GM18907 (cell line): ENCODE measurements around the gene KRT7.
"Not testable (repeated sequence)": the region's sequence is repeated elsewhere in the genome, so short reads cannot be mapped to it uniquely, and the experiment has no call there.

Experiments used
- ATAC-seq: cut with Tn5 transposase; IDR thresholded peaks from one replicate; pipeline ENCODE4 v1.9.1; 2021; ENCODE audit warnings: mild to moderate bottlenecking, moderate library complexity; ENCODE audit not compliant: unreplicated experiment

The KRT7 gene

GRCh38 chr12:52274521-52275120 lies 41.6 kb downstream of the KRT7 start, which contains the start of gene KRT86:
KRT86 (plus strand) TSS chr12:52274645; CDS start chr12:52301917, 27,272 bp downstream.
- ATAC-seq = no peak

- no peak for ATAC-seq
Observed at GRCh38 chr12:52275686-52276085, 42.6 kb downstream of the KRT7 start.

- ATAC-seq = no peak
Observed at GRCh38 chr12:52277486-52278245, 44.6 kb downstream of the KRT7 start.

GRCh38 chr12:52278575-52279421 lies 45.8 kb downstream of the KRT7 start:
- ATAC-seq = peak; percentile 69

- ATAC-seq = no peak
Observed at GRCh38 chr12:52279422-52280318, 46.6 kb downstream of the KRT7 start.

GRCh38 chr12:52280319-52280795 lies 47.3 kb downstream of the KRT7 start:
- ATAC-seq = no peak

- no peak for ATAC-seq
Observed at GRCh38 chr12:52280796-52281560, 47.9 kb downstream of the KRT7 start.

GRCh38 chr12:52284562-52285171 lies 51.6 kb downstream of the KRT7 start:
- no peak for ATAC-seq

- no peak for ATAC-seq
Observed at GRCh38 chr12:52285172-52285745, 52.2 kb downstream of the KRT7 start.

- ATAC-seq = no peak
Observed at GRCh38 chr12:52285851-52286530, 52.9 kb downstream of the KRT7 start.

GRCh38 chr12:52286857-52287785 lies 54.1 kb downstream of the KRT7 start:
- ATAC-seq = not testable (repeated sequence)

GRCh38 chr12:52287816-52288805 lies 55.1 kb downstream of the KRT7 start:
- ATAC-seq = peak; percentile 85

GRCh38 chr12:52290483-52291134 lies 57.6 kb downstream of the KRT7 start:
- not testable (repeated sequence) for ATAC-seq

- no peak for ATAC-seq
Observed at GRCh38 chr12:52291267-52291935, 58.4 kb downstream of the KRT7 start, which contains the start of gene KRT81. KRT81 (minus strand) TSS chr12:52291534; CDS start chr12:52291465, 69 bp downstream.

- ATAC-seq = no peak
Observed at GRCh38 chr12:52293926-52294325, 60.9 kb downstream of the KRT7 start.
